ENCODE results near the gene PLRG1.

GRCh38 chr4:154582723-154583122 is 32.5 kb upstream of the PLRG1 start:
- TF ChIP-seq POLR2A (IDR thresholded peaks at IDR 0.05) (no peak), CTCF (IDR thresholded peaks at IDR 0.05) (no peak)

Data from lower leg skin (tissue), 3 donors.